Transverse colon (tissue), 4 donors: ENCODE measurements around the gene GRK4. TPM values are rescaled to one million over a fixed set of nuclear protein-coding genes. Genes with fewer than 3 reads are reported as not detected.

ENCODE experiments used
- DNase-seq: peaks from one replicate; pipeline ENCODE4 v3.0.0-alpha.2; 2019
- H3K27ac ChIP-seq, 4 donors: fragments of 200-600 bp; sonication (generic); 2 replicates each; pipeline ENCODE4 v1.5.1; 2016 to 2018; ENCODE audit warnings: inconsistent platforms in 4 of 4
- H3K27me3 ChIP-seq: fragments of 200-600 bp; sonication (generic); 2 replicates; pipeline ENCODE4 v1.5.1; 2017; ENCODE audit warnings: inconsistent platforms
- H3K36me3 ChIP-seq, 4 donors: fragments of 200-600 bp; sonication (generic); 2 replicates each; pipeline ENCODE4 v1.5.1; 2017 to 2019; ENCODE audit warnings: inconsistent platforms in 4 of 4
- H3K4me1 ChIP-seq, 4 donors: fragments of 200-600 bp; sonication (generic); 2 replicates each; pipeline ENCODE4 v1.5.1; 2017 to 2020; ENCODE audit warnings: inconsistent platforms in 4 of 4
- H3K4me3 ChIP-seq, 4 donors: fragments of 200-600 bp; sonication (generic); 1 replicate in 1 of 4; 2 replicates in 3 of 4; pipeline versions ENCODE4 v1.5.1 to v1.6.1; 2017 to 2019; ENCODE audit warnings: inconsistent platforms in 4 of 4
- H3K9me3 ChIP-seq, 2 donors: fragments of 200-600 bp; sonication (generic); 2 replicates each; pipeline ENCODE4 v1.5.1; 2017 to 2019; ENCODE audit warnings: inconsistent platforms in 2 of 2
- CTCF ChIP-seq, 5 experiments: fragments of 200-600 bp in 3 of 5; fragments of 450-650 bp in 2 of 5; sonication (generic) in 3 of 5; IDR thresholded peaks; 1 replicate in 2 of 5; 2 replicates in 3 of 5; pipeline ENCODE4 v1.5.1; 2016 to 2017; ENCODE audit warnings: antibody characterized with exemption in 5 of 5, inconsistent platforms in 3 of 5, mild to moderate bottlenecking in 2 of 5, moderate library complexity in 1 of 5
- EP300 ChIP-seq: sonication (generic); formaldehyde crosslinking; IDR thresholded peaks from one replicate; pipeline ENCODE4 v1.6.1; 2017; ENCODE audit warnings: antibody characterized with exemption, low read depth
- POLR2A ChIP-seq: fragments of 450-650 bp; IDR thresholded peaks from one replicate; pipeline ENCODE4 v1.6.1; 2016; ENCODE audit warnings: antibody characterized with exemption, mild to moderate bottlenecking, moderate library complexity
- POLR2AphosphoS5 ChIP-seq, 3 donors: sonication (generic); formaldehyde crosslinking; IDR thresholded peaks; one replicate each; pipeline ENCODE4 v1.6.1; 2016; ENCODE audit warnings: antibody characterized with exemption in 3 of 3
- WGBS, 2 donors: methylation state at CpG; one replicate each; pipeline ENCODE4 v1.1.5; 2018; ENCODE audit warnings: low coverage in 1 of 2; 5-methylcytosine and 5-hydroxymethylcytosine counted together
- in situ Hi-C, 4 donors: fragments of 200-750 bp; cut with MboI; loops; one replicate each; pipeline versions ENCODE4 v1.15.0 to v1.15.1; 2017; ENCODE audit warnings: low sequenced_read_pairs in 3 of 4, low pct_ligation_motif_present in 1 of 4, low pct_unique_long_range_greater_than_20kb in 1 of 4
- intact Hi-C: fragments of 100-400 bp; cut with DNase I; formaldehyde crosslinking; loops from one replicate; pipeline ENCODE4 v1.15.1; 2023; ENCODE audit warnings: low total_unique reads
- total RNA-seq, 4 donors: library from RNA; depleted of rRNA; stranded (reverse); fragments of >200 nt; gene quantifications; one replicate each; pipeline ENCODE4 v1.1.0, GENCODE V29; 2016

Gene GRK4
- total RNA-seq, 4 donors from 2014 or later, result 2.5 to 7.9 (median 4.1) TPM

- H3K27me3 ChIP-seq, result no peaks in the 10 kb centered on the region
- H3K4me3 ChIP-seq, result no peak overlapping the region
- H3K9me3 ChIP-seq, result no peaks in the 10 kb centered on the region
- TF ChIP-seq POLR2AphosphoS5 (IDR thresholded peaks at IDR 0.05) (peak in 2 of 3 donors; percentile 50 to 58), CTCF (IDR thresholded peaks at IDR 0.05) (peak in 1 of 5 experiments; percentile 17), POLR2A (peak; percentile 49), EP300 (no peak)
- peaks cover 0 to 39% (median 15%) of the 10 kb centered on the region in 4 donors for H3K36me3 ChIP-seq
- intact Hi-C loops (no loop called here), in situ Hi-C loops (loop anchor here in 3 of 4 donors (10.0 to 25.0 kb wide), 2 partner anchors 178 to 180 kb away; partner anchors contain the start of gene TNIP2 (in 2 of the 3))
- H3K27ac ChIP-seq, result peak overlapping the region; percentile 62 to 84 (median 76)
- peaks cover 4 to 12% (median 11%) of the 10 kb centered on the region in 4 donors for H3K4me1 ChIP-seq
- 59% methylated on average over 30 of the region's 31 CpGs; no CpG with 5 or more reads in 1 of the 2 donors for WGBS, 2 donors
- DNase-seq, result peak; percentile 86
Observed at GRCh38 chr4:2942532-2943363, 20.6 kb upstream of the GRK4 start.

GRCh38 chr4:2943364-2944090 lies 19.8 kb upstream of the GRK4 start:
- peak overlapping the region; percentile 62 to 84 (median 76) for H3K27ac ChIP-seq
- intact Hi-C loops (no loop called here), in situ Hi-C loops (loop anchor here in 3 of 4 donors (10.0 to 25.0 kb wide), 2 partner anchors 179 to 181 kb away; partner anchors contain the start of gene TNIP2 (in 2 of the 3))
- H3K4me1 ChIP-seq, result peaks cover 4 to 12% (median 11%) of the 10 kb centered on the region in 4 donors
- no peak for DNase-seq
- H3K36me3 ChIP-seq, result peaks cover 0 to 46% (median 18%) of the 10 kb centered on the region in 4 donors
- no peak overlapping the region for H3K4me3 ChIP-seq
- WGBS, 2 donors, result 94 to 95% methylated on average over 17 to 20 of the region's 20 CpGs
- no peaks in the 10 kb centered on the region for H3K27me3 ChIP-seq
- no peak for TF ChIP-seq POLR2A
- TF ChIP-seq EP300, result no peak
- no peak for TF ChIP-seq CTCF (IDR thresholded peaks at IDR 0.05)
- TF ChIP-seq POLR2AphosphoS5 (IDR thresholded peaks at IDR 0.05), result no peak
- H3K9me3 ChIP-seq, result no peaks in the 10 kb centered on the region

GRCh38 chr4:2944091-2944482 lies 19.3 kb upstream of the GRK4 start:
- Histone ChIP-seq H3K4me1 (peaks cover 4 to 12% (median 11%) of the 10 kb centered on the region in 4 donors), H3K27ac (no peak overlapping the region), H3K27me3 (no peaks in the 10 kb centered on the region), H3K36me3 (peaks cover 0 to 40% (median 15%) of the 10 kb centered on the region in 4 donors), H3K4me3 (no peak overlapping the region), H3K9me3 (no peaks in the 10 kb centered on the region)
- intact Hi-C loops, result no loop called here
- in situ Hi-C loops, result loop anchor here in 3 of 4 donors (10.0 to 25.0 kb wide), 2 partner anchors 179 to 182 kb away; partner anchors contain the start of gene TNIP2 (in 2 of the 3)
- TF ChIP-seq EP300 (no peak), CTCF (IDR thresholded peaks at IDR 0.05) (no peak), POLR2AphosphoS5 (IDR thresholded peaks at IDR 0.05) (no peak), POLR2A (no peak)
- WGBS, 2 donors, result 85 to 88% methylated on average over 5 to 11 of the region's 11 CpGs
- no peak for DNase-seq
